K562 (cell line): ENCODE results near the gene VLDLR. TPM values are rescaled to one million over a fixed set of nuclear protein-coding genes. Genes with fewer than 3 reads are reported as not detected.

Source experiments
- ATAC-seq: fragments of 200-7000 bp; cut with Tn5 transposase; 3 replicates; pipeline ENCODE4 v1.9.1; 2020; ENCODE audit warnings: moderate library complexity
- BruUV-seq: library from RNA; stranded (reverse); fragments of 400-500 nt; replicated peaks from 2 replicates; lab custom pipeline; 2021; lab: Mats Ljungman, UMichigan
- CTCF ChIA-PET: fragments of 300-600 bp; formaldehyde crosslinking; extraction: SDS; loops from one replicate; lab custom pipeline; 2021; ENCODE audit warnings: low intra/inter-chr PET ratio; lab: Yijun Ruan, JAX
- POLR2A ChIA-PET: fragments of 300-600, 350-650 bp; sonication (Branson Sonifier 250); formaldehyde crosslinking; extraction: SDS; loops from one replicate; lab custom pipeline; 2021; ENCODE audit warnings: antibody characterized with exemption, inconsistent platforms; lab: Yijun Ruan, JAX
- DNase-seq, 4 experiments: peaks; one replicate each; pipeline versions ENCODE4 v3.0.0 to v3.0.0-alpha.2; 2011 to 2018; ENCODE audit warnings: low spot score in 3 of 4, mixed read lengths in 3 of 4; ENCODE audit errors: extremely low read depth in 1 of 4
- FAIRE-seq: peaks from 2 replicates; lab custom pipeline; 2011; peaks lifted over from hg19 to GRCh38; lab: Jason Lieb, UNC
- H2AFZ ChIP-seq: 2 replicates; pipeline ENCODE4 v1.6.0; 2011; ENCODE audit warnings: low read depth, low read length, control low read depth, inconsistent platforms
- H3K27ac ChIP-seq: fragments of 200-600 bp; 3 replicates; pipeline ENCODE4 v1.8.0; 2011; ENCODE audit warnings: low read depth, mild to moderate bottlenecking, control low read depth, inconsistent platforms, low read length, moderate library complexity, mixed read lengths; ENCODE audit errors: extremely low read depth
- H3K27me3 ChIP-seq, 2 experiments: fragments of 300-600 bp in 1 of 2; 2 replicates in 1 of 2; 3 replicates in 1 of 2; pipeline versions ENCODE4 v1.6.0 to v1.8.0; 2011; ENCODE audit warnings: inconsistent platforms in 2 of 2, low read length in 2 of 2, mild to moderate bottlenecking in 1 of 2, mixed read lengths in 1 of 2, moderate library complexity in 1 of 2; ENCODE audit not compliant: control insufficient read depth in 2 of 2, insufficient read depth in 2 of 2
- H3K36me3 ChIP-seq: fragments of 300-600 bp; 3 replicates; pipeline ENCODE4 v1.8.0; 2011; ENCODE audit warnings: mild to moderate bottlenecking, low read length, inconsistent platforms; ENCODE audit not compliant: control insufficient read depth, insufficient read depth
- H3K4me1 ChIP-seq, 2 experiments: fragments of 200-600 bp in 1 of 2; replicated peaks in 1 of 2; 2 replicates in 1 of 2; 3 replicates in 1 of 2; pipeline versions ENCODE4 v1.5.1 to v1.8.0; 2011; ENCODE audit warnings: inconsistent platforms in 2 of 2, low read length in 2 of 2, mild to moderate bottlenecking in 1 of 2, mixed read lengths in 1 of 2, moderate library complexity in 1 of 2; ENCODE audit not compliant: control insufficient read depth in 2 of 2, insufficient read depth in 2 of 2
- H3K4me2 ChIP-seq: 2 replicates; pipeline ENCODE4 v1.6.1; 2011; ENCODE audit warnings: low read length, control low read depth, inconsistent platforms, mixed read lengths; ENCODE audit not compliant: insufficient read depth
- H3K4me3 ChIP-seq: fragments of 200-600 bp; sonication (generic), shearing (Covaris generic); 2 replicates; pipeline ENCODE4 v1.5.1; 2016; ENCODE audit warnings: control low read depth, inconsistent platforms
- H3K79me2 ChIP-seq: fragments of 200-600 bp; 3 replicates; pipeline ENCODE4 v1.8.0; 2011; ENCODE audit warnings: low read length, inconsistent platforms; ENCODE audit not compliant: control insufficient read depth, insufficient read depth
- H3K9ac ChIP-seq, 2 experiments: 2 replicates each; pipeline versions ENCODE4 v1.6.0 to v1.6.1; 2011; ENCODE audit warnings: low read depth in 2 of 2, low read length in 2 of 2, control low read depth in 1 of 2, inconsistent platforms in 1 of 2, mild to moderate bottlenecking in 1 of 2, mixed read lengths in 1 of 2; ENCODE audit not compliant: insufficient read depth in 1 of 2
- H3K9me1 ChIP-seq: one replicate; pipeline ENCODE4 v1.6.0; 2011; ENCODE audit warnings: inconsistent platforms, mild to moderate bottlenecking, low read length, moderate library complexity; ENCODE audit not compliant: control insufficient read depth, insufficient read depth
- H3K9me3 ChIP-seq: replicated peaks from 2 replicates; pipeline ENCODE4 v1.5.1; 2011; ENCODE audit warnings: low read depth, low read length, inconsistent platforms; ENCODE audit not compliant: control insufficient read depth, insufficient read depth
- H4K20me1 ChIP-seq: replicated peaks from 2 replicates; pipeline ENCODE4 v1.6.1; 2011; ENCODE audit warnings: low read length, inconsistent platforms, mixed read lengths; ENCODE audit not compliant: control insufficient read depth, insufficient read depth
- BRF1 ChIP-seq: IDR thresholded peaks from 3 replicates; pipeline ENCODE4 v1.6.1; 2011; ENCODE audit warnings: borderline replicate concordance, mild to moderate bottlenecking; ENCODE audit not compliant: insufficient read length; ENCODE audit errors: extremely low read depth
- E4F1 ChIP-seq: fragments of 250-450 bp; sonication (Bioruptor Pico); IDR thresholded peaks from 2 replicates; pipeline ENCODE4 v1.5.0; 2021; ENCODE audit warnings: mild to moderate bottlenecking, borderline replicate concordance
- RAD21 ChIP-seq, 2 experiments: fragments of 250-450 bp in 1 of 2; fragments of 450-650 bp in 1 of 2; sonication (Bioruptor Pico) in 1 of 2; formaldehyde crosslinking in 1 of 2; IDR thresholded peaks in 1 of 2; conservative IDR thresholded peaks in 1 of 2; 2 replicates each; pipeline versions ENCODE4 v1.4.0 to v1.8.0; 2020 to 2022; ENCODE audit warnings: mild to moderate bottlenecking in 2 of 2, moderate library complexity in 1 of 2
- WGBS: fragments of 100-300 bp; shearing (Covaris generic); methylation state at CpG from one replicate; pipeline ENCODE4 v1.1.6; 2016; ENCODE audit warnings: low coverage, mixed read lengths; ENCODE audit not compliant: insufficient coverage; ENCODE audit errors: missing lambda C conversion rate; 5-methylcytosine and 5-hydroxymethylcytosine counted together
- in situ Hi-C: fragments of 300-500 bp; cut with MboI; formaldehyde crosslinking; loops from 4 replicates; pipeline ENCODE4 v1.15.0; 2018; ENCODE audit warnings: inconsistent platforms, mixed read lengths
- intact Hi-C: fragments of 100-400 bp; cut with micrococcal nuclease; formaldehyde crosslinking; loops from 2 replicates; pipeline ENCODE4 v1.14.2; 2022
- polyA plus RNA-seq, 8 experiments: library from polyadenylated mRNA; depleted of rRNA in 4 of 8; stranded (reverse) in 5 of 8; unstranded in 3 of 8; fragments of >200 nt; fragmentation: Nextera tagmentation in 2 of 8; fragmentation: Illumina TruSeq in 1 of 8; extraction: Ambion mirVana in 2 of 8; extraction: Trizol in 1 of 8; gene quantifications; 2 replicates each; pipeline versions ENCODE4 v1.2.1 to v1.2.3, GENCODE V29; 2011 to 2014; ENCODE audit warnings: inconsistent platforms in 1 of 8, missing spikeins in 1 of 8
- total RNA-seq, 7 experiments: library from RNA; depleted of rRNA in 6 of 7; stranded (reverse); fragments of >200 nt in 6 of 7; fragmentation: Illumina TruSeq in 2 of 7; extraction: Trizol in 2 of 7; gene quantifications; 2 replicates each; pipeline versions ENCODE4 v1.2.1 to v1.2.3, GENCODE V29; 2011 to 2021; ENCODE audit warnings: low replicate concordance in 1 of 7

The VLDLR gene
- total and polyA plus RNA-seq, 9 of the 15 experiments (the other 6 are each of a cell fraction or from before 2014, with no cell fraction given): 0.03 to 0.58 (median 0.08) TPM

DNA sequence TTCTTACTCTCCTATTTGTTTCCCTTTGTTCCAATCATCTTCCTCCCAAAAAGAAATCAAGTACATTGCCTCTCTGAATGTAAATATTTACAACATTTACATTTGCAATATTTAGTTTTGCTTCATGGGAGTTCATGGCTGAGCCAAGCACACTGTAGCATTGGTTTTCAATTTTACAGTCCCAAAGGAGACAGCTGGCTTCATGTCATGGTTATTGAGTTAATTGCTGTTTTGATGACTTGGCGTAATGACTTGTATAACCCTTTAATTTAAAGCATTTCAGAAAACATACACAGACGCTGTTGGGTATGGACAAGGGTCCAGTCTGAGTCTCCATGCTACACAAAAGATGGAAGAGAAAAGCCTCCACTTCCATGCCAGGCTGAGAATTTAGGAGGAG lies 25.6 kb upstream of the VLDLR start (continued):
- no peak for TF ChIP-seq E4F1 (CRISPR knock-in tag)

DNA sequence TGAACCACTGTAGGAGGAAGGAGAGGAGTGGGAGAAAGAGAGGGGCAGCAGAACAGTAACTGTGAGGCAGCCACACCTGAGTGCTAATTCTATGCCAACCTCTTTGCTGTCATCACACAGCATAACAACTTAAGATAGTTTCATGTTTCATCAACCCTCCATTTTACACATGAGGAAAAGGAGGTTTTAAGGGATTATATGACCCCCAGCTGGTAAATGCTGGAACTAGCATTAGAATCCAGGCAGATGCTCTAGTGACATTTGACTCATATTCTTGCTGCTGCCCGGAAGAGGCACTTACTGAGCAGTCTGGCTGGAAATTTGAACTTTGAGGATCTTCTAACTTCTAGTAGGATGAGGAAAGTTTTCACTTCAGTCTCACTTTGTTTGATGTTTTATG lies 24.1 kb upstream of the VLDLR start:
- H3K4me1 ChIP-seq: no peaks in the 10 kb centered on the region
- peak in 1 of 2 experiments; percentile 14; a peak in 1 of 4 replicates for TF ChIP-seq RAD21 (CRISPR knock-in tag; conservative IDR thresholded peaks at IDR 0.05 in 1 of 2, IDR thresholded peaks at IDR 0.05 in 1 of 2)
- TF ChIP-seq BRF1: no peak
- TF ChIP-seq, all 486 proteins: peak for 1
- POLR2A ChIA-PET: no interaction called here
- Histone ChIP-seq H3K9me3 (no peaks in the 10 kb centered on the region), H3K4me3 (no peak overlapping the region), H3K9me1 (no peaks in the 10 kb centered on the region), H3K27me3 (no peaks in the 10 kb centered on the region), H2AFZ (no peak overlapping the region), H4K20me1 (no peaks in the 10 kb centered on the region), H3K36me3 (no peaks in the 10 kb centered on the region), H3K4me2 (no peak overlapping the region), H3K27ac (no peak overlapping the region), H3K79me2 (no peaks in the 10 kb centered on the region), H3K9ac (no peak overlapping the region)
- in situ Hi-C loops: no loop called here
- WGBS: 0% methylated on average over 1 of the region's 1 CpG
- no peak for ATAC-seq
- no peak for DNase-seq
- no peak for FAIRE-seq
- CTCF ChIA-PET: no interaction called here
- intact Hi-C loops: no loop called here
- BruUV-seq: no TSS peak
